ENCODE results near the gene ACER2.

The ACER2 gene

DNA sequence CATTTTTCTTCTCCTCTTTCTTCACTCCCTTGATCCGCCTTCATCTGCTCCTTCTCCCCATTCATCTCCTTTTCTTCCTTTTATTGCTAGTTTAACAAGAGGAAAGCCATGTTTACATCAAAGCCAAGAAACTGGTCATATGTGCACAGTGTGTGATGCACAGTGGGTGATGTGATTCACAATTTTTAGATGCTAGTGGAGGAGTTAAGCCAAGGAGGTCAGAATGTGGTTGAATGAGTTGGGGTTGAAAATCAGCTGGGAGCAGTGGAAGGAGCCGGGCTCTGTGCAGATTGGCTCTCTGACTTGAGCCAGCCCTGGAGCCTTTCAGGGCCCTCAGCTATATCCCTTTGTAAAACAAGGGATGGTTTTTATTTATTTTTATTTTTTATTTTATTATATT is 7.3 kb downstream of the ACER2 start (continued):
- TF ChIP-seq, protein P1, sequence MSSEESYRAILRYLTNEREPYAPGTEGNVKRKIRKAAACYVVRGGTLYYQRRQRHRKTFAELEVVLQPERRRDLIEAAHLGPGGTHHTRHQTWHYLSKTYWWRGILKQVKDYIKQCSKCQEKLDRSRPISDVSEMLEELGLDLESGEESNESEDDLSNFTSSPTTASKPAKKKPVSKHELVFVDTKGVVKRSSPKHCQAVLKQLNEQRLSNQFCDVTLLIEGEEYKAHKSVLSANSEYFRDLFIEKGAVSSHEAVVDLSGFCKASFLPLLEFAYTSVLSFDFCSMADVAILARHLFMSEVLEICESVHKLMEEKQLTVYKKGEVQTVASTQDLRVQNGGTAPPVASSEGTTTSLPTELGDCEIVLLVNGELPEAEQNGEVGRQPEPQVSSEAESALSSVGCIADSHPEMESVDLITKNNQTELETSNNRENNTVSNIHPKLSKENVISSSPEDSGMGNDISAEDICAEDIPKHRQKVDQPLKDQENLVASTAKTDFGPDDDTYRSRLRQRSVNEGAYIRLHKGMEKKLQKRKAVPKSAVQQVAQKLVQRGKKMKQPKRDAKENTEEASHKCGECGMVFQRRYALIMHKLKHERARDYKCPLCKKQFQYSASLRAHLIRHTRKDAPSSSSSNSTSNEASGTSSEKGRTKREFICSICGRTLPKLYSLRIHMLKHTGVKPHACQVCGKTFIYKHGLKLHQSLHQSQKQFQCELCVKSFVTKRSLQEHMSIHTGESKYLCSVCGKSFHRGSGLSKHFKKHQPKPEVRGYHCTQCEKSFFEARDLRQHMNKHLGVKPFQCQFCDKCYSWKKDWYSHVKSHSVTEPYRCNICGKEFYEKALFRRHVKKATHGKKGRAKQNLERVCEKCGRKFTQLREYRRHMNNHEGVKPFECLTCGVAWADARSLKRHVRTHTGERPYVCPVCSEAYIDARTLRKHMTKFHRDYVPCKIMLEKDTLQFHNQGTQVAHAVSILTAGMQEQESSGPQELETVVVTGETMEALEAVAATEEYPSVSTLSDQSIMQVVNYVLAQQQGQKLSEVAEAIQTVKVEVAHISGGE (tag by site-specific recombination; conservative IDR thresholded peaks at IDR 0.05; ENCODE audit: low read depth): no peak
- TF ChIP-seq ZNF155 (tag by site-specific recombination; IDR thresholded peaks at IDR 0.05) (no peak), INSM2 (tag by site-specific recombination; IDR thresholded peaks at IDR 0.05) (no peak), ZNF704 (tag by site-specific recombination; IDR thresholded peaks at IDR 0.05) (no peak), RBAK (tag by site-specific recombination; IDR thresholded peaks at IDR 0.05) (no peak), REPIN1 (tag by site-specific recombination; IDR thresholded peaks at IDR 0.05; ENCODE audit: low read depth) (no peak)

DNA sequence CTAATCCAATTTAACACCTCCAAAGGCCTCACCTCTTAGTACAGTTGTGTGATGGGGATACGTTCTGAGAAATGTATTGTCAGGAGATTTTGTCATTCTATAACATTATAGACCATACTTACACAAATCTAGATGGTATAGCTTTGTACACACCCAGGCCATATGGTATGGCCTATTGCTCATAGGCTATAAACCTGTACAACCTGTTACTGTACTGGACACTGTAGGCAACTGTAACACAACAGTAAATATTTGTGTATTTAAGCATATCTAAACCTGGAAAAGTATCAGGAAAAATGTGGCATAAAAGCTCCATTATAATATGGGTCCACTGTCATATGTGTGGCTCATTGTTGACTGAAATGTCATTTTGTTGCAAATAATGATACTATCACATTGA is 12.1 kb downstream of the ACER2 start:
- CTCF ChIA-PET: interaction anchor here (0.5 to 1.2 kb wide), 2 partner anchors 44 to 246 kb away, joined by 3 to 5 read pairs; no protein-coding TSS in a partner anchor
- POLR2A ChIA-PET: no interaction called here

DNA sequence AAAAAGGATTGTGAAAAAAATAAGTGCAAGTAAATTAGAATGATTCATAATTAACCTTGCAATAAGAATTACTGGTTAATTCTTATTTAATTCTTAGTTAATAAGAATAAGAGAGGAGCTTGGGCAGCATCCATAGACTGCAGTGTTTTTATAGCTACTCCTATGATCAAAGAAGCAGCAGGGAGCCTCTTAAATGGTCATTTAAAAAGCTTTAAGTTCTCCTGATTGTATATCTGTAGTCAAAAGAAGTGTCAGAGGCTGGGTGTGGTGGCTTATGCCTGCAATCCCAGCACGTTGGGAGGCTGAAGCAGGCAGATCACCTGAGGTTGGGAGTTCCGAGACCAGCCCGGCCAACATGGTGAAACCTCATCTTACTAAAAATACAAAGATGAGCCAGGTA is 14.4 kb downstream of the ACER2 start:
- Histone ChIP-seq H3K4me1 (ENCODE audit: control insufficient read depth, insufficient read depth, low read length) (no peaks in the 10 kb centered on the region), H3K4me3 (ENCODE audit: low read depth, low read length) (no peak overlapping the region), H3K27ac (ENCODE audit: extremely low read depth, low read depth, low read length) (no peak overlapping the region), H3K36me3 (ENCODE audit: control insufficient read depth in 2 of 2, insufficient read depth in 1 of 2, low read length in 2 of 2) (peaks cover 0 to 16% of the 10 kb centered on the region in 2 experiments; a peak in 1 of 3 replicates), H3K9me3 (ENCODE audit: control insufficient read depth, insufficient read depth, low read depth, low read length) (no peaks in the 10 kb centered on the region)
- ChIA-PET POLR2A (interaction anchor here (0.7 kb wide), 1 partner anchor 435 kb away, joined by 4 read pairs; no protein-coding TSS in a partner anchor), CTCF (interaction anchor here (0.8 to 1.5 kb wide), 3 partner anchors 34 to 1168 kb away, joined by 3 to 7 read pairs (median 4); no protein-coding TSS in a partner anchor)
- TF ChIP-seq ZNF274 (IDR thresholded peaks at IDR 0.05; ENCODE audit: low read length) (no peak), ZNF274 (tag by site-specific recombination; IDR thresholded peaks at IDR 0.05; ENCODE audit: borderline replicate concordance) (no peak), ZNF366 (tag by site-specific recombination; conservative IDR thresholded peaks at IDR 0.05) (no peak), TCF7L2 (IDR thresholded peaks at IDR 0.05; ENCODE audit: borderline replicate concordance, low read depth, low read length) (peak; percentile 55; the same call in 1 of the 2 replicates), OSR2 (tag by site-specific recombination; IDR thresholded peaks at IDR 0.05) (0 out of 2 replicates have a peak, but pooled peaks have one; percentile 26), ZBTB21 (tag by site-specific recombination; IDR thresholded peaks at IDR 0.05) (no peak), SCRT2 (tag by site-specific recombination; IDR thresholded peaks at IDR 0.05) (no peak), ZNF175 (tag by site-specific recombination; IDR thresholded peaks at IDR 0.05) (no peak)
- TF ChIP-seq, protein P2, sequence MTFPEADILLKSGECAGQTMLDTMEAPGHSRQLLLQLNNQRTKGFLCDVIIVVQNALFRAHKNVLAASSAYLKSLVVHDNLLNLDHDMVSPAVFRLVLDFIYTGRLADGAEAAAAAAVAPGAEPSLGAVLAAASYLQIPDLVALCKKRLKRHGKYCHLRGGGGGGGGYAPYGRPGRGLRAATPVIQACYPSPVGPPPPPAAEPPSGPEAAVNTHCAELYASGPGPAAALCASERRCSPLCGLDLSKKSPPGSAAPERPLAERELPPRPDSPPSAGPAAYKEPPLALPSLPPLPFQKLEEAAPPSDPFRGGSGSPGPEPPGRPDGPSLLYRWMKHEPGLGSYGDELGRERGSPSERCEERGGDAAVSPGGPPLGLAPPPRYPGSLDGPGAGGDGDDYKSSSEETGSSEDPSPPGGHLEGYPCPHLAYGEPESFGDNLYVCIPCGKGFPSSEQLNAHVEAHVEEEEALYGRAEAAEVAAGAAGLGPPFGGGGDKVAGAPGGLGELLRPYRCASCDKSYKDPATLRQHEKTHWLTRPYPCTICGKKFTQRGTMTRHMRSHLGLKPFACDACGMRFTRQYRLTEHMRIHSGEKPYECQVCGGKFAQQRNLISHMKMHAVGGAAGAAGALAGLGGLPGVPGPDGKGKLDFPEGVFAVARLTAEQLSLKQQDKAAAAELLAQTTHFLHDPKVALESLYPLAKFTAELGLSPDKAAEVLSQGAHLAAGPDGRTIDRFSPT (tag by site-specific recombination; IDR thresholded peaks at IDR 0.05): no peak

More for the DNA sequence above, 12.1 kb downstream of the ACER2 start:
- Histone ChIP-seq H3K27ac (ENCODE audit: extremely low read depth, low read depth, low read length) (no peak overlapping the region), H3K9me3 (ENCODE audit: control insufficient read depth, insufficient read depth, low read depth, low read length) (no peaks in the 10 kb centered on the region), H3K36me3 (ENCODE audit: control insufficient read depth in 2 of 2, insufficient read depth in 1 of 2, low read length in 2 of 2) (peaks cover 0 to 16% of the 10 kb centered on the region in 2 experiments; a peak in 1 of 3 replicates), H3K4me1 (ENCODE audit: control insufficient read depth, insufficient read depth, low read length) (no peaks in the 10 kb centered on the region), H3K4me3 (ENCODE audit: low read depth, low read length) (no peak overlapping the region)
- no peak for TF ChIP-seq ZNF558 (tag by site-specific recombination; IDR thresholded peaks at IDR 0.05)
- TF ChIP-seq ZBTB10 (tag by site-specific recombination; IDR thresholded peaks at IDR 0.05): no peak
- no peak for TF ChIP-seq ZNF157 (tag by site-specific recombination; IDR thresholded peaks at IDR 0.05)

Measured in HEK293 (cell line).